ENCODE measurements around the gene MRPS14. TPM values are rescaled to one million over a fixed set of nuclear protein-coding genes. Genes with fewer than 3 reads are reported as not detected.

Gene MRPS14
- total and polyA plus RNA-seq, 2 of the 4 experiments (the other 2 are of a cell fraction) = 22.0 to 23.1 TPM

DNA sequence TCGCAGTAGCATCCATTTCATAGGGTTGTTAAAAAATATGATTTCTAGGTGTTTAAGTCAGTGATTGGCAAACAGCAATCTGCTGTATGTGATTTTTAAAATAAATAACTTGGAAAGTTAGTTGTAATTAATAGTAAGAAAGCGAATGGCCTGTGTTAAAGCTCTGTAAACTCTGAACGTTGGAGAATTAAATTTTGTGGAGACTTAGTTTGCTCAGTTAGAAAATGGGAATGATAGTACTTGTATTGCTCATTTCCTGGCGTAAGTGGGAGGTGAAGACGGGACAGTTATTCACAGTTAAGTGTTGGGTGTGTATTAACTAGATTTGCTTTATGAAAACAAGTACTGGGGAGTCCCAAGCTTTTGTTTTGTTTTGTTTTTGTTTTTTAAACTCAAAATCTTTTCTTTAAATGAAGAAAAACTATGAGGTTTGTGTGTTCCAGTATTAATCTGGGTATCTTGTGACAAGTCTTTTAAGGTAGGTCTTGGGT, 22.5 kb downstream of the MRPS14 start:
- TF ChIP-seq CEBPB (IDR thresholded peaks at IDR 0.05; ENCODE audit: low read depth, low read length) (no peak), SMC3 (IDR thresholded peaks at IDR 0.05; ENCODE audit: low read depth, low read length) (no peak), NFE2L2 (IDR thresholded peaks at IDR 0.05; ENCODE audit: low read depth, low read length) (no peak), MAFK (IDR thresholded peaks at IDR 0.05; ENCODE audit: low read depth, low read length) (no peak), MAZ (IDR thresholded peaks at IDR 0.05; ENCODE audit: borderline replicate concordance, low read depth, low read length) (no peak), POLR2A (IDR thresholded peaks at IDR 0.05; ENCODE audit: low read depth, low read length) (no peak), BHLHE40 (IDR thresholded peaks at IDR 0.05; ENCODE audit: low read depth, low read length) (no peak), MXI1 (IDR thresholded peaks at IDR 0.05; ENCODE audit: borderline replicate concordance, low read depth, low read length) (no peak), RAD21 (IDR thresholded peaks at IDR 0.05; ENCODE audit: low read length) (no peak), RCOR1 (IDR thresholded peaks at IDR 0.05; ENCODE audit: insufficient replicate concordance, low read length) (no peak), CHD1 (IDR thresholded peaks at IDR 0.05; ENCODE audit: low read depth, low read length) (no peak), CTCF (conservative IDR thresholded peaks at IDR 0.05; ENCODE audit: low read depth, low read length) (no peak), USF2 (IDR thresholded peaks at IDR 0.05; ENCODE audit: low read depth, low read length) (no peak), ELK1 (IDR thresholded peaks at IDR 0.05; ENCODE audit: borderline replicate concordance, low read depth, low read length) (no peak), FOS (IDR thresholded peaks at IDR 0.05; ENCODE audit: low read depth, low read length) (no peak), RFX5 (IDR thresholded peaks at IDR 0.05; ENCODE audit: low read depth, low read length) (no peak)
- Histone ChIP-seq H2BK15ac (ENCODE audit: low read depth, low read length) (no peak overlapping the region), H3K27me3 (ENCODE audit: control insufficient read depth, insufficient read depth, low read length) (no peaks in the 10 kb centered on the region), H4K20me1 (ENCODE audit: insufficient read depth, low read length) (0 out of 2 replicates have a peak, but pooled peaks cover 6% of the 10 kb centered on the region), H3K56ac (ENCODE audit: extremely low read depth, insufficient read depth, low read length) (peak overlapping the region; percentile 57), H2BK120ac (ENCODE audit: low read depth, low read length) (no peak overlapping the region), H3K4me1 (ENCODE audit: control insufficient read depth, insufficient read depth, low read length) (peaks cover 2% of the 10 kb centered on the region; the same call in 1 of the 2 replicates), H3K9me1 (ENCODE audit: insufficient read depth, low read length) (no peaks in the 10 kb centered on the region), H2BK5ac (ENCODE audit: low read depth, low read length, poor library complexity, severe bottlenecking) (peak overlapping the region; percentile 54), H3K36me3 (ENCODE audit: control insufficient read depth, insufficient read depth, low read length) (no peaks in the 10 kb centered on the region; the same call in 1 of the 2 replicates), H3K9ac (ENCODE audit: low read depth, low read length) (peak overlapping the region; percentile 73), H3K27ac (ENCODE audit: insufficient read depth, low read length) (peak overlapping the region; percentile 76), H2BK20ac (ENCODE audit: low read depth, low read length) (no peak overlapping the region), H3K23ac (ENCODE audit: low read depth, low read length) (peak overlapping the region; percentile 77), H2AK5ac (ENCODE audit: low read depth, low read length) (no peak overlapping the region), H4K8ac (ENCODE audit: low read depth in 2 of 2, low read length in 2 of 2) (peak overlapping the region; percentile 39 to 40; a peak in 2 of 4 replicates), H2AFZ (replicated peaks; ENCODE audit: low read length, poor library complexity) (no peak overlapping the region), H3K4me2 (ENCODE audit: low read depth, low read length) (peak overlapping the region; percentile 75), H4K5ac (ENCODE audit: low read depth, low read length) (no peak overlapping the region; the same call in 1 of the 2 replicates), H4K91ac (ENCODE audit: insufficient read depth, low read depth, low read length) (peak overlapping the region; percentile 53), H3K14ac (replicated peaks; ENCODE audit: low read depth, low read length) (peak overlapping the region; percentile 75), H2AK9ac (replicated peaks; ENCODE audit: low read depth, low read length, poor library complexity) (peak overlapping the region; percentile 97), H3K4me3 (ENCODE audit: insufficient read depth, low read depth, low read length) (peak overlapping the region; percentile 96), H3K9me3 (ENCODE audit: control insufficient read depth, insufficient read depth, low read length) (no peaks in the 10 kb centered on the region), H3K18ac (ENCODE audit: low read depth, low read length) (no peak overlapping the region; the same call in 1 of the 2 replicates), H3K79me1 (ENCODE audit: low read depth in 1 of 2, low read length in 2 of 2) (peaks cover 18 to 26% of the 10 kb centered on the region in 2 experiments), H3K4ac (ENCODE audit: low read depth, low read length) (peak overlapping the region; percentile 65)
- ATAC-seq (ENCODE audit: low read depth) = no peak
- DNase-seq = no peak
- intact Hi-C loops (cut with micrococcal nuclease) = no loop called here
- dilution Hi-C loops (cut with HindIII; ENCODE audit: low sequenced_read_pairs, unreplicated experiment) = no loop called here
- WGBS, 2 experiments (ENCODE audit: extremely low coverage in 2 of 2, insufficient read length in 1 of 2) = 0% methylated on average over 3 of the region's 5 CpGs; no CpG with 5 or more reads in 1 of the 2 experiments
- in situ Hi-C loops (cut with MboI; ENCODE audit: low sequenced_read_pairs) = no loop called here
- ChIA-PET CTCF (interaction anchor here (0.5 to 0.9 kb wide), 2 partner anchors 14 to 1535 kb away, joined by 3 read pairs; no protein-coding TSS in a partner anchor), POLR2A (ENCODE audit: unreplicated experiment) (interaction anchor here (1.1 to 2.3 kb wide), 2 partner anchors 14 to 23 kb away, joined by 3 to 9 read pairs; partner anchors contain the start of gene MRPS14)
- no TSS peak for BruUV-seq (replicated peaks)

Measured in IMR-90 (cell line).